ENCODE data around the gene AKAP6. TPM values are rescaled to one million over a fixed set of nuclear protein-coding genes. Genes with fewer than 3 reads are reported as not detected.

AKAP6 gene
- total RNA-seq, 1 experiment from 2014 or later = 1.9 TPM

DNA sequence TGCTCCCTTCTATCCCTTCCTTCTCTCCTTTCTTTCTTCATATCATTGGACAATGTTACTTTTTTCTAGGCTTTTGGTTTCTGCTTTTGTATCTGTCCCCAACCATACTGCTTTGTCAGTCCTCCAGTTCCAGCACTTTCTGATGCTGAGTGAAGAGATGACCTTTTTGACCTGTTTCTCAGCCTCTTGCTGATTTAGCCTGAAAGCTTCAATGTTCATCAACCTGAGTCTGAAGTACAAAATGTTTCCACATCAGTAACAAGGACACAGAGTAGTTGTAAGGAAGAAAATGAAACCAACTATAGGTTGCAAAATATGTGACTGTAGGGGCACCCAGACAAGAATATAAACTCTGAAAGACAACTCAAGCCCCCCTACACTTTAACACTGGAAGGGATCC is 25.2 kb upstream of the AKAP6 start (continued):
- TF ChIP-seq, protein P1, sequence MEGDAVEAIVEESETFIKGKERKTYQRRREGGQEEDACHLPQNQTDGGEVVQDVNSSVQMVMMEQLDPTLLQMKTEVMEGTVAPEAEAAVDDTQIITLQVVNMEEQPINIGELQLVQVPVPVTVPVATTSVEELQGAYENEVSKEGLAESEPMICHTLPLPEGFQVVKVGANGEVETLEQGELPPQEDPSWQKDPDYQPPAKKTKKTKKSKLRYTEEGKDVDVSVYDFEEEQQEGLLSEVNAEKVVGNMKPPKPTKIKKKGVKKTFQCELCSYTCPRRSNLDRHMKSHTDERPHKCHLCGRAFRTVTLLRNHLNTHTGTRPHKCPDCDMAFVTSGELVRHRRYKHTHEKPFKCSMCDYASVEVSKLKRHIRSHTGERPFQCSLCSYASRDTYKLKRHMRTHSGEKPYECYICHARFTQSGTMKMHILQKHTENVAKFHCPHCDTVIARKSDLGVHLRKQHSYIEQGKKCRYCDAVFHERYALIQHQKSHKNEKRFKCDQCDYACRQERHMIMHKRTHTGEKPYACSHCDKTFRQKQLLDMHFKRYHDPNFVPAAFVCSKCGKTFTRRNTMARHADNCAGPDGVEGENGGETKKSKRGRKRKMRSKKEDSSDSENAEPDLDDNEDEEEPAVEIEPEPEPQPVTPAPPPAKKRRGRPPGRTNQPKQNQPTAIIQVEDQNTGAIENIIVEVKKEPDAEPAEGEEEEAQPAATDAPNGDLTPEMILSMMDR (IDR thresholded peaks at IDR 0.05 in 2 of 3, conservative IDR thresholded peaks at IDR 0.05 in 1 of 3; ENCODE audit: borderline replicate concordance in 1 of 3, insufficient read depth in 1 of 3, low read depth in 2 of 3, low read length in 2 of 3) = no peak
- TF ChIP-seq, protein P2, sequence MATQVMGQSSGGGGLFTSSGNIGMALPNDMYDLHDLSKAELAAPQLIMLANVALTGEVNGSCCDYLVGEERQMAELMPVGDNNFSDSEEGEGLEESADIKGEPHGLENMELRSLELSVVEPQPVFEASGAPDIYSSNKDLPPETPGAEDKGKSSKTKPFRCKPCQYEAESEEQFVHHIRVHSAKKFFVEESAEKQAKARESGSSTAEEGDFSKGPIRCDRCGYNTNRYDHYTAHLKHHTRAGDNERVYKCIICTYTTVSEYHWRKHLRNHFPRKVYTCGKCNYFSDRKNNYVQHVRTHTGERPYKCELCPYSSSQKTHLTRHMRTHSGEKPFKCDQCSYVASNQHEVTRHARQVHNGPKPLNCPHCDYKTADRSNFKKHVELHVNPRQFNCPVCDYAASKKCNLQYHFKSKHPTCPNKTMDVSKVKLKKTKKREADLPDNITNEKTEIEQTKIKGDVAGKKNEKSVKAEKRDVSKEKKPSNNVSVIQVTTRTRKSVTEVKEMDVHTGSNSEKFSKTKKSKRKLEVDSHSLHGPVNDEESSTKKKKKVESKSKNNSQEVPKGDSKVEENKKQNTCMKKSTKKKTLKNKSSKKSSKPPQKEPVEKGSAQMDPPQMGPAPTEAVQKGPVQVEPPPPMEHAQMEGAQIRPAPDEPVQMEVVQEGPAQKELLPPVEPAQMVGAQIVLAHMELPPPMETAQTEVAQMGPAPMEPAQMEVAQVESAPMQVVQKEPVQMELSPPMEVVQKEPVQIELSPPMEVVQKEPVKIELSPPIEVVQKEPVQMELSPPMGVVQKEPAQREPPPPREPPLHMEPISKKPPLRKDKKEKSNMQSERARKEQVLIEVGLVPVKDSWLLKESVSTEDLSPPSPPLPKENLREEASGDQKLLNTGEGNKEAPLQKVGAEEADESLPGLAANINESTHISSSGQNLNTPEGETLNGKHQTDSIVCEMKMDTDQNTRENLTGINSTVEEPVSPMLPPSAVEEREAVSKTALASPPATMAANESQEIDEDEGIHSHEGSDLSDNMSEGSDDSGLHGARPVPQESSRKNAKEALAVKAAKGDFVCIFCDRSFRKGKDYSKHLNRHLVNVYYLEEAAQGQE (IDR thresholded peaks at IDR 0.05; ENCODE audit: low read depth) = no peak
- no peak for TF ChIP-seq SRF (IDR thresholded peaks at IDR 0.05; ENCODE audit: low read depth)
- no peak for TF ChIP-seq SP1 (IDR thresholded peaks at IDR 0.05; ENCODE audit: low read depth)
- TF ChIP-seq RAD21 (IDR thresholded peaks at IDR 0.05; ENCODE audit: low read depth) = no peak
- no peak for TF ChIP-seq EZH2phosphoT487 (IDR thresholded peaks at IDR 0.05; ENCODE audit: borderline replicate concordance)
- TF ChIP-seq EGR1 (IDR thresholded peaks at IDR 0.05; ENCODE audit: low read depth) = no peak
- no peak for TF ChIP-seq TCF7L2 (IDR thresholded peaks at IDR 0.05; ENCODE audit: borderline replicate concordance, extremely low read depth, insufficient read depth, insufficient read length)
- TF ChIP-seq, protein P3, sequence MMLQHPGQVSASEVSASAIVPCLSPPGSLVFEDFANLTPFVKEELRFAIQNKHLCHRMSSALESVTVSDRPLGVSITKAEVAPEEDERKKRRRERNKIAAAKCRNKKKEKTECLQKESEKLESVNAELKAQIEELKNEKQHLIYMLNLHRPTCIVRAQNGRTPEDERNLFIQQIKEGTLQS (IDR thresholded peaks at IDR 0.05) = no peak

DNA sequence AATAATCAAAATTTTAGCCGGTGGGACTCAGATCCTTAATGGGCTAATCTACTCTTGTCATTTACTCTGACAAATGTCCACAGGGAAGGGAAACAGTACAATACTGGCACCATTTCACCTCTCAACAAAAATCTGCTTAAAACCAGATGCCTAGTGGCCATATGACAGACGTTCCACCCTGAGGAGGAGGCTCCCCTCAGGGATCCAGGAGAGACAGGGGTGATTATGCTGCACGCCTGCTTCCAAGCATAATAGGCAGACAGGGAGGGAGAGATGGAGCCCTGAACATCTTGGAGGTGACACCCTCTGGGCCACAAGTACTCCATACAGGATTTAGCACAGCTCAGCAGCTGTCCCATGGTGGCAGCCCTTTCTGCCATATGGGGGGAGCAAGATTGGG is 24.8 kb upstream of the AKAP6 start:
- no TSS peak for BruUV-seq (replicated peaks)
- CTCF ChIA-PET = no interaction called here
- H3K36me3 ChIP-seq (ENCODE audit: control insufficient read depth in 1 of 2, insufficient read depth in 2 of 2, low read length in 2 of 2) = no peaks in the 10 kb centered on the region

More for the DNA sequence above, 24.8 kb upstream of the AKAP6 start:
- H3K79me2 ChIP-seq (ENCODE audit: insufficient read depth, low read length) = no peaks in the 10 kb centered on the region
- H3K4me2 ChIP-seq (ENCODE audit: low read length) = no peak overlapping the region
- DNase-seq (ENCODE audit: low read depth, low spot score) = no peak
- H3K27ac ChIP-seq (ENCODE audit: low read depth, low read length) = no peak overlapping the region
- RAD21 ChIA-PET (ENCODE audit: low non-redundant PET in 1 of 2, low total read pairs in 2 of 2, uncharacterized antibody in 2 of 2, unreplicated experiment in 2 of 2) = no interaction called here
- POLR2A ChIA-PET = no interaction called here
- H3K9me3 ChIP-seq (ENCODE audit: control insufficient read depth in 1 of 2, insufficient read depth in 1 of 2, low read depth in 1 of 2, low read length in 2 of 2) = no peaks in the 10 kb centered on the region
- H3K9me2 ChIP-seq (ENCODE audit: insufficient read depth) = no peaks in the 10 kb centered on the region
- no peaks in the 10 kb centered on the region for H3K27me3 ChIP-seq (ENCODE audit: insufficient read depth, low read length)
- H3K4me3 ChIP-seq (replicated peaks in 1 of 2; ENCODE audit: low read depth in 1 of 2, low read length in 2 of 2) = no peak overlapping the region
- H2AFZ ChIP-seq (ENCODE audit: low read depth, low read length, poor library complexity, severe bottlenecking) = no peak overlapping the region
- no peaks in the 10 kb centered on the region for H4K20me1 ChIP-seq (ENCODE audit: insufficient read depth)
- TF ChIP-seq, protein P4, sequence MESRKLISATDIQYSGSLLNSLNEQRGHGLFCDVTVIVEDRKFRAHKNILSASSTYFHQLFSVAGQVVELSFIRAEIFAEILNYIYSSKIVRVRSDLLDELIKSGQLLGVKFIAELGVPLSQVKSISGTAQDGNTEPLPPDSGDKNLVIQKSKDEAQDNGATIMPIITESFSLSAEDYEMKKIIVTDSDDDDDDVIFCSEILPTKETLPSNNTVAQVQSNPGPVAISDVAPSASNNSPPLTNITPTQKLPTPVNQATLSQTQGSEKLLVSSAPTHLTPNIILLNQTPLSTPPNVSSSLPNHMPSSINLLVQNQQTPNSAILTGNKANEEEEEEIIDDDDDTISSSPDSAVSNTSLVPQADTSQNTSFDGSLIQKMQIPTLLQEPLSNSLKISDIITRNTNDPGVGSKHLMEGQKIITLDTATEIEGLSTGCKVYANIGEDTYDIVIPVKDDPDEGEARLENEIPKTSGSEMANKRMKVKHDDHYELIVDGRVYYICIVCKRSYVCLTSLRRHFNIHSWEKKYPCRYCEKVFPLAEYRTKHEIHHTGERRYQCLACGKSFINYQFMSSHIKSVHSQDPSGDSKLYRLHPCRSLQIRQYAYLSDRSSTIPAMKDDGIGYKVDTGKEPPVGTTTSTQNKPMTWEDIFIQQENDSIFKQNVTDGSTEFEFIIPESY (IDR thresholded peaks at IDR 0.05; ENCODE audit: extremely low read depth, insufficient replicate concordance, low read length) = no peak
- TF ChIP-seq POLR2A (IDR thresholded peaks at IDR 0.05; ENCODE audit: borderline replicate concordance, extremely low read depth, insufficient read depth, insufficient read length) (no peak), SRF (IDR thresholded peaks at IDR 0.05; ENCODE audit: low read depth) (no peak), EGR1 (IDR thresholded peaks at IDR 0.05; ENCODE audit: low read depth) (no peak), FOSL1 (IDR thresholded peaks at IDR 0.05; ENCODE audit: low read depth) (no peak), POLR2AphosphoS5 (IDR thresholded peaks at IDR 0.05; ENCODE audit: low read depth, low read length) (no peak), EZH2phosphoT487 (IDR thresholded peaks at IDR 0.05; ENCODE audit: borderline replicate concordance) (no peak), TCF7L2 (IDR thresholded peaks at IDR 0.05; ENCODE audit: borderline replicate concordance, extremely low read depth, insufficient read depth, insufficient read length) (no peak), CBX3 (IDR thresholded peaks at IDR 0.05; ENCODE audit: low read depth) (no peak), EZH2 (IDR thresholded peaks at IDR 0.05) (no peak), JUND (IDR thresholded peaks at IDR 0.05) (no peak)
- TF ChIP-seq, protein P5, sequence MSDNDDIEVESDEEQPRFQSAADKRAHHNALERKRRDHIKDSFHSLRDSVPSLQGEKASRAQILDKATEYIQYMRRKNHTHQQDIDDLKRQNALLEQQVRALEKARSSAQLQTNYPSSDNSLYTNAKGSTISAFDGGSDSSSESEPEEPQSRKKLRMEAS (IDR thresholded peaks at IDR 0.05) = no peak
- no peak overlapping the region for H3K9ac ChIP-seq (ENCODE audit: low read length)
- intact Hi-C loops (cut with micrococcal nuclease) = no loop called here
- no peak for ATAC-seq
- no peaks in the 10 kb centered on the region for H3K4me1 ChIP-seq (ENCODE audit: control insufficient read depth in 1 of 2, insufficient read depth in 2 of 2, low read length in 2 of 2)
